ENCODE results near the gene NFE2L3.
A peak's percentile ranks its signal among the peaks of the same experiment; 100 is the strongest.
"Not testable (repeated sequence)": the region's sequence is repeated elsewhere in the genome, so short reads cannot be mapped to it uniquely, and the experiment has no call there.

Gene NFE2L3

GRCh38 chr7:26151953-26152781, at the start of gene NFE2L3:
Gene NFE2L3 (plus strand): TSS chr7:26152198. CDS start chr7:26152499, 301 bp downstream.
- peak; percentile 80 for DNase-seq

GRCh38 chr7:26103596-26103995, 48.4 kb upstream of the NFE2L3 start:
- no peak for DNase-seq

- DNase-seq = no peak
These were observed 46.8 kb upstream of the NFE2L3 start for GRCh38 chr7:26105236-26105635.

GRCh38 chr7:26105931-26106330, 46.1 kb upstream of the NFE2L3 start:
- no peak for DNase-seq

GRCh38 chr7:26112203-26112740, 39.7 kb upstream of the NFE2L3 start:
- DNase-seq = no peak

GRCh38 chr7:26115650-26116049, 36.3 kb upstream of the NFE2L3 start:
- DNase-seq = no peak

- no peak for DNase-seq
These were observed 34.7 kb upstream of the NFE2L3 start for GRCh38 chr7:26117142-26117807.

- DNase-seq = no peak
These were observed 34.0 kb upstream of the NFE2L3 start for GRCh38 chr7:26117970-26118369.

- no peak for DNase-seq
These were observed 29.3 kb upstream of the NFE2L3 start for GRCh38 chr7:26122745-26123144.

GRCh38 chr7:26124775-26125174, 27.2 kb upstream of the NFE2L3 start:
- DNase-seq = not testable (repeated sequence)

- no peak for DNase-seq
These were observed 24.6 kb upstream of the NFE2L3 start for GRCh38 chr7:26127411-26127810.

- DNase-seq = no peak
These were observed 20.9 kb upstream of the NFE2L3 start for GRCh38 chr7:26131056-26131589.

- DNase-seq = no peak
These were observed 16.9 kb upstream of the NFE2L3 start for GRCh38 chr7:26135076-26135475.

- DNase-seq = no peak
These were observed 16.4 kb upstream of the NFE2L3 start for GRCh38 chr7:26135551-26135950.

GRCh38 chr7:26136831-26137230, 15.2 kb upstream of the NFE2L3 start:
- DNase-seq = no peak

- DNase-seq = no peak
These were observed 11.6 kb upstream of the NFE2L3 start for GRCh38 chr7:26140380-26140779.

GRCh38 chr7:26141077-26141476, 10.9 kb upstream of the NFE2L3 start:
- no peak for DNase-seq

- DNase-seq = no peak
These were observed 8.5 kb upstream of the NFE2L3 start for GRCh38 chr7:26143298-26144048.

GRCh38 chr7:26144184-26145080, 7.6 kb upstream of the NFE2L3 start:
- no peak for DNase-seq

GRCh38 chr7:26145238-26145637, 6.8 kb upstream of the NFE2L3 start:
- no peak for DNase-seq

- no peak for DNase-seq
These were observed 5.0 kb upstream of the NFE2L3 start for GRCh38 chr7:26147030-26147429.
